ENCODE measurements around the gene MMD. TPM values are rescaled to one million over a fixed set of nuclear protein-coding genes. Genes with fewer than 3 reads are reported as not detected.
"Not testable (repeated sequence)": the region's sequence is repeated elsewhere in the genome, so short reads cannot be mapped to it uniquely, and the experiment has no call there.

The MMD gene
- total RNA-seq, 2 donors from 2014 or later = 11.1 to 14.3 TPM

GRCh38 chr17:55407641-55408566, 13.7 kb downstream of the MMD start:
- DNase-seq (ENCODE audit: low spot score) = no peak
- Histone ChIP-seq H3K36me3 (peaks cover 13% of the 10 kb centered on the region), H3K4me3 (no peak overlapping the region), H3K4me1 (ENCODE audit: control insufficient read depth in 1 of 2, low read depth in 2 of 2) (no peaks in the 10 kb centered on the region), H3K27ac (no peak overlapping the region), H3K9me3 (no peaks in the 10 kb centered on the region), H3K27me3 (replicated peaks; ENCODE audit: insufficient read depth) (no peaks in the 10 kb centered on the region)
- no peak for ATAC-seq (ENCODE audit: insufficient number of reproducible peaks, low FRiP score, low read depth)
- no peak for TF ChIP-seq CTCF (IDR thresholded peaks at IDR 0.05)

- Histone ChIP-seq H3K36me3 (peaks cover 13% of the 10 kb centered on the region), H3K27me3 (replicated peaks; ENCODE audit: insufficient read depth) (no peaks in the 10 kb centered on the region)
Observed at GRCh38 chr17:55405600-55405999, 16.0 kb downstream of the MMD start.

GRCh38 chr17:55404197-55404596, 17.4 kb downstream of the MMD start:
- not testable (repeated sequence) for ATAC-seq (ENCODE audit: insufficient number of reproducible peaks, low FRiP score, low read depth); H3K4me1 ChIP-seq (ENCODE audit: control insufficient read depth in 1 of 2, low read depth in 2 of 2); H3K36me3 ChIP-seq; H3K27me3 ChIP-seq (replicated peaks; ENCODE audit: insufficient read depth); H3K27ac ChIP-seq; H3K4me3 ChIP-seq; H3K9me3 ChIP-seq; DNase-seq (ENCODE audit: low spot score)

More at GRCh38 chr17:55405600-55405999, 16.0 kb downstream of the MMD start:
- Histone ChIP-seq H3K27ac (no peak overlapping the region), H3K9me3 (no peaks in the 10 kb centered on the region), H3K4me3 (no peak overlapping the region), H3K4me1 (ENCODE audit: control insufficient read depth in 1 of 2, low read depth in 2 of 2) (no peaks in the 10 kb centered on the region)
- no peak for ATAC-seq (ENCODE audit: insufficient number of reproducible peaks, low FRiP score, low read depth)
- no peak for DNase-seq (ENCODE audit: low spot score)
- TF ChIP-seq CTCF (IDR thresholded peaks at IDR 0.05) = no peak

GRCh38 chr17:55402374-55402773, 19.3 kb downstream of the MMD start:
- H3K4me1 ChIP-seq (ENCODE audit: control insufficient read depth in 1 of 2, low read depth in 2 of 2) = no peaks in the 10 kb centered on the region
- no peak for TF ChIP-seq CTCF (IDR thresholded peaks at IDR 0.05)
- H3K36me3 ChIP-seq = peaks cover under 1% of the 10 kb centered on the region
- H3K27ac ChIP-seq = no peak overlapping the region
- no peaks in the 10 kb centered on the region for H3K9me3 ChIP-seq
- H3K4me3 ChIP-seq = no peak overlapping the region
- no peak for ATAC-seq (ENCODE audit: insufficient number of reproducible peaks, low FRiP score, low read depth)
- H3K27me3 ChIP-seq (replicated peaks; ENCODE audit: insufficient read depth) = no peaks in the 10 kb centered on the region
- no peak for DNase-seq (ENCODE audit: low spot score)

GRCh38 chr17:55398689-55399088, 22.9 kb downstream of the MMD start:
- ATAC-seq (ENCODE audit: insufficient number of reproducible peaks, low FRiP score, low read depth) (no peak), DNase-seq (ENCODE audit: low spot score) (no peak)
- Histone ChIP-seq H3K4me3 (no peak overlapping the region), H3K27ac (no peak overlapping the region), H3K9me3 (no peaks in the 10 kb centered on the region), H3K4me1 (ENCODE audit: control insufficient read depth in 1 of 2, low read depth in 2 of 2) (no peaks in the 10 kb centered on the region), H3K27me3 (replicated peaks; ENCODE audit: insufficient read depth) (no peaks in the 10 kb centered on the region), H3K36me3 (no peaks in the 10 kb centered on the region)
- TF ChIP-seq CTCF (IDR thresholded peaks at IDR 0.05) = no peak

Data from thoracic aorta (tissue), 2 donors.